Colonic mucosa (tissue), 4 donors: Measurements from ENCODE around the gene MED17. TPM values are rescaled to one million over a fixed set of nuclear protein-coding genes. Genes with fewer than 3 reads are reported as not detected.
A peak's percentile ranks its signal among the peaks of the same experiment; 100 is the strongest.
"Not testable (repeated sequence)": the region's sequence is repeated elsewhere in the genome, so short reads cannot be mapped to it uniquely, and the experiment has no call there.

Experiments
- DNase-seq: peaks from one replicate; pipeline ENCODE4 v3.0.0-alpha.2; 2020
- H3K27ac ChIP-seq: fragments of 200-600 bp; one replicate; pipeline ENCODE4 v1.8.0; 2021
- H3K27me3 ChIP-seq: fragments of 200-600 bp; one replicate; pipeline ENCODE4 v1.8.0; 2021
- H3K36me3 ChIP-seq: fragments of 200-600 bp; one replicate; pipeline ENCODE4 v1.8.0; 2021
- H3K4me1 ChIP-seq: fragments of 200-600 bp; one replicate; pipeline ENCODE4 v1.8.0; 2021; ENCODE audit warnings: mild to moderate bottlenecking
- H3K4me3 ChIP-seq: fragments of 200-600 bp; one replicate; pipeline ENCODE4 v1.8.0; 2021
- H3K9ac ChIP-seq, 2 donors: one replicate each; pipeline ENCODE4 v1.7.0; 2013; ENCODE audit warnings: control low read depth in 2 of 2, low read depth in 2 of 2, low read length in 2 of 2
- H3K9me3 ChIP-seq: fragments of 200-600 bp; one replicate; pipeline ENCODE4 v1.8.0; 2021
- CTCF ChIP-seq: fragments of 200-600 bp; IDR thresholded peaks from one replicate; pipeline ENCODE4 v1.8.0; 2022; ENCODE audit warnings: antibody characterized with exemption, mild to moderate bottlenecking
- intact Hi-C: fragments of 100-400 bp; cut with DNase I; formaldehyde crosslinking; loops from one replicate; pipeline ENCODE4 v1.14.1; 2022
- total RNA-seq, 2 donors: library from RNA; stranded (reverse); fragmentation: NEBNext Ultra II Directional in 1 of 2; extraction: Animal tissue kit (Norgen Biotek cat#: 25700) in 1 of 2; gene quantifications; one replicate each; pipeline ENCODE4 v1.2.1, GENCODE V29; 2021
- donor health status: healthy.
- donor health status: DM: no; HTN: no; CAD: no.
- donor health status: DM: no; HTN: no; CAD: no.

Gene MED17
- total RNA-seq, 2 donors from 2014 or later: 23.9 to 30.9 TPM

- no peak for TF ChIP-seq CTCF
- intact Hi-C loops: no loop called here
- no peaks in the 10 kb centered on the region for H3K4me1 ChIP-seq
- H3K9ac ChIP-seq: no peak overlapping the region
- no peak overlapping the region for H3K4me3 ChIP-seq
- H3K27ac ChIP-seq: no peak overlapping the region
- no peak for DNase-seq
- H3K9me3 ChIP-seq: no peaks in the 10 kb centered on the region
- no peaks in the 10 kb centered on the region for H3K27me3 ChIP-seq
- no peaks in the 10 kb centered on the region for H3K36me3 ChIP-seq
These were observed 11.0 kb upstream of the MED17 start for GRCh38 chr11:93773045-93773477.

GRCh38 chr11:93773601-93774200, 10.4 kb upstream of the MED17 start:
- no peaks in the 10 kb centered on the region for H3K4me1 ChIP-seq
- no peak overlapping the region for H3K9ac ChIP-seq
- intact Hi-C loops: no loop called here
- H3K36me3 ChIP-seq: no peaks in the 10 kb centered on the region
- TF ChIP-seq CTCF: no peak
- H3K4me3 ChIP-seq: no peak overlapping the region
- H3K27ac ChIP-seq: no peak overlapping the region
- no peak for DNase-seq
- H3K9me3 ChIP-seq: no peaks in the 10 kb centered on the region
- no peaks in the 10 kb centered on the region for H3K27me3 ChIP-seq

- H3K4me1 ChIP-seq, H3K9me3 ChIP-seq, intact Hi-C loops, H3K27ac ChIP-seq, H3K4me3 ChIP-seq, H3K27me3 ChIP-seq, H3K36me3 ChIP-seq, H3K9ac ChIP-seq, DNase-seq: not testable (repeated sequence)
These were observed 9.5 kb upstream of the MED17 start for GRCh38 chr11:93774560-93774959.

GRCh38 chr11:93775289-93775688, 8.8 kb upstream of the MED17 start:
- no peaks in the 10 kb centered on the region for H3K9me3 ChIP-seq
- no peak for DNase-seq
- H3K9ac ChIP-seq: no peak overlapping the region
- H3K4me3 ChIP-seq: no peak overlapping the region
- H3K27me3 ChIP-seq: no peaks in the 10 kb centered on the region
- TF ChIP-seq CTCF: no peak
- no peaks in the 10 kb centered on the region for H3K4me1 ChIP-seq
- intact Hi-C loops: no loop called here
- H3K27ac ChIP-seq: no peak overlapping the region
- H3K36me3 ChIP-seq: no peaks in the 10 kb centered on the region

- Histone ChIP-seq H3K9me3 (no peaks in the 10 kb centered on the region), H3K36me3 (no peaks in the 10 kb centered on the region), H3K27ac (peak overlapping the region; percentile 95), H3K4me3 (peak overlapping the region; percentile 94), H3K9ac (no peak overlapping the region), H3K4me1 (peaks cover 19% of the 10 kb centered on the region), H3K27me3 (no peaks in the 10 kb centered on the region)
- intact Hi-C loops: loop anchor here (5.0 kb wide), 1 partner anchor 36 kb away; no protein-coding TSS in a partner anchor
- no peak for TF ChIP-seq CTCF
- no peak for DNase-seq
These were observed 720 bp upstream of the MED17 start for GRCh38 chr11:93783362-93783761.

- H3K4me1 ChIP-seq: peaks cover 19% of the 10 kb centered on the region
- no peaks in the 10 kb centered on the region for H3K27me3 ChIP-seq
- peak overlapping the region; percentile 38 to 95 for H3K9ac ChIP-seq
- DNase-seq: no peak
- H3K4me3 ChIP-seq: peak overlapping the region; percentile 94
- TF ChIP-seq CTCF: no peak
- H3K9me3 ChIP-seq: no peaks in the 10 kb centered on the region
- peak overlapping the region; percentile 95 for H3K27ac ChIP-seq
- no peaks in the 10 kb centered on the region for H3K36me3 ChIP-seq
- intact Hi-C loops: loop anchor here (5.0 kb wide), 1 partner anchor 36 kb away; no protein-coding TSS in a partner anchor
These were observed 327 bp upstream of the MED17 start for GRCh38 chr11:93783765-93784144.
